Measurements from ENCODE around the gene YPEL2.

The YPEL2 gene

GRCh38 chr17:59437791-59438281 is 106.4 kb downstream of the YPEL2 start:
- peak overlapping the region; percentile 95 for H3K27ac ChIP-seq
- TF ChIP-seq CTCF (IDR thresholded peaks at IDR 0.05), result no peak
- H3K27me3 ChIP-seq (ENCODE audit: control insufficient read depth, insufficient read depth, low read length), result no peaks in the 10 kb centered on the region
- H3K36me3 ChIP-seq (ENCODE audit: control insufficient read depth, insufficient read depth, low read length), result no peaks in the 10 kb centered on the region
- peak overlapping the region; percentile 61 for H2AFZ ChIP-seq
- H3K4me3 ChIP-seq (ENCODE audit: low read depth, low read length), result no peak overlapping the region
- H3K79me2 ChIP-seq, result no peaks in the 10 kb centered on the region
- no peaks in the 10 kb centered on the region for H3K9me3 ChIP-seq (ENCODE audit: control insufficient read depth, low read length)
- peak overlapping the region; percentile 46 for H3K4me2 ChIP-seq (ENCODE audit: low read length)
- peaks cover 64% of the 10 kb centered on the region for H3K4me1 ChIP-seq
- no peak overlapping the region for H3K9ac ChIP-seq

GRCh38 chr17:59439262-59439661 is 107.8 kb downstream of the YPEL2 start:
- no peaks in the 10 kb centered on the region for H3K9me3 ChIP-seq (ENCODE audit: control insufficient read depth, low read length)
- H3K79me2 ChIP-seq, result no peaks in the 10 kb centered on the region
- H3K27ac ChIP-seq, result peak overlapping the region; percentile 95
- H3K36me3 ChIP-seq (ENCODE audit: control insufficient read depth, insufficient read depth, low read length), result no peaks in the 10 kb centered on the region
- no peak overlapping the region for H3K9ac ChIP-seq
- H3K27me3 ChIP-seq (ENCODE audit: control insufficient read depth, insufficient read depth, low read length), result no peaks in the 10 kb centered on the region
- TF ChIP-seq CTCF (IDR thresholded peaks at IDR 0.05), result no peak
- H3K4me2 ChIP-seq (ENCODE audit: low read length), result peak overlapping the region; percentile 46
- H3K4me3 ChIP-seq (ENCODE audit: low read depth, low read length), result no peak overlapping the region
- peak overlapping the region; percentile 7 for H2AFZ ChIP-seq
- peaks cover 54% of the 10 kb centered on the region for H3K4me1 ChIP-seq

GRCh38 chr17:59439741-59440211 is 108.3 kb downstream of the YPEL2 start:
- peak overlapping the region; percentile 95 for H3K27ac ChIP-seq
- no peaks in the 10 kb centered on the region for H3K79me2 ChIP-seq
- no peak for TF ChIP-seq CTCF (IDR thresholded peaks at IDR 0.05)
- no peak overlapping the region for H3K9ac ChIP-seq
- H3K27me3 ChIP-seq (ENCODE audit: control insufficient read depth, insufficient read depth, low read length), result no peaks in the 10 kb centered on the region
- H3K4me3 ChIP-seq (ENCODE audit: low read depth, low read length), result no peak overlapping the region
- no peaks in the 10 kb centered on the region for H3K9me3 ChIP-seq (ENCODE audit: control insufficient read depth, low read length)
- peak overlapping the region; percentile 46 for H3K4me2 ChIP-seq (ENCODE audit: low read length)
- H3K36me3 ChIP-seq (ENCODE audit: control insufficient read depth, insufficient read depth, low read length), result no peaks in the 10 kb centered on the region
- H2AFZ ChIP-seq, result peak overlapping the region; percentile 7
- peaks cover 49% of the 10 kb centered on the region for H3K4me1 ChIP-seq

- peak overlapping the region; percentile 35 for H3K4me3 ChIP-seq (ENCODE audit: low read depth, low read length)
- no peaks in the 10 kb centered on the region for H3K79me2 ChIP-seq
- H3K9me3 ChIP-seq (ENCODE audit: control insufficient read depth, low read length), result no peaks in the 10 kb centered on the region
- H3K4me2 ChIP-seq (ENCODE audit: low read length), result peak overlapping the region; percentile 55
- no peaks in the 10 kb centered on the region for H3K27me3 ChIP-seq (ENCODE audit: control insufficient read depth, insufficient read depth, low read length)
- peak overlapping the region; percentile 95 for H3K27ac ChIP-seq
- TF ChIP-seq CTCF (IDR thresholded peaks at IDR 0.05), result peak; percentile 91
- no peak overlapping the region for H3K9ac ChIP-seq
- peak overlapping the region; percentile 54 for H2AFZ ChIP-seq
- peaks cover 37% of the 10 kb centered on the region for H3K4me1 ChIP-seq
- no peaks in the 10 kb centered on the region for H3K36me3 ChIP-seq (ENCODE audit: control insufficient read depth, insufficient read depth, low read length)
Measured at GRCh38 chr17:59440757-59441463, 109.5 kb downstream of the YPEL2 start.

Measured in parathyroid adenoma (tissue), 2 donors.